ENCODE results near the gene HTT. TPM values are rescaled to one million over a fixed set of nuclear protein-coding genes. Genes with fewer than 3 reads are reported as not detected.

Gene HTT
- total and polyA plus RNA-seq, 2 of the 13 experiments (the other 11 are each of a cell fraction or from before 2014, with no cell fraction given) = 17.5 to 19.5 TPM

DNA sequence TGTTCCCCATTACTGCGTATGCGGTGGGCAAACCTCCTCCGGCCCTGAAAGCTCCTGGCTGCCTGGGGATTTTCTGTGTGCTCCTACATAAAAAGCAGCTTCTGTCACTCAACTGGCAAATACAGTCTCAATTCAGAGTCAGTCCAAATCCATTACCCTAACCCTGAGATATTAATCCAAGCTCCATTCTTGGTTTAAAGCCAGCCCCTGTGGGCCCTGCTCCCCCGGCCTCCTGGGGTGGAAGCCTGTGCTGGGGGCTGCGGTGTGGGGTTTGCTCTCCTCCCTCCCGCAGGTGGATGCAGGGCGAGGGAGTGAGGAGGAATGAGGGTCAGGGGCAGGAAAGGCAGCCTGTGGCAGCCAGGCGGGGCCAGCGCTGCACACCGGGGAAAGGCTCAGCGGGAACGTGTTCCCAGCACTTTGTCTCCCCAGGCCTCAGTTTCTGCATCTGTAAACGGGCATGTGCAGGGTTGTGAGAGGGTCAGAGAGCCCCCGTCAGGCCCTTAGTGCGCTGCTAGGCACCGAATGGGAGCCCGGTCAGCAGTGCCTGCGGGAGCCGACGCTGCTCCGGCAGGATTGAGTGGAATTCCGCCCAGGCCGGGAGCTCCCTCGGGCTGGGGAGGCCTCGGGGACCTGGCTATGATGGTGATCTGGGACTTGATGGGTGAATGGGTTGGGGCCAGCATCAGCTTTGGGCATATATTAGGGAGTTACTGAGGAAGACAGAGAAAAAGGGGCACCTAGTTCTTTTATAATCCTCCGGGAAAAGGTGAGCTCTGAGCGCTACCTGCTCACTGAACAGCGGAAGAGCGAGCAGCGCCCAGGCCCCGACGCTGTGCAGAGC is 212.1 kb downstream of the HTT start (continued):
- no peak for TF ChIP-seq ELF1 (CRISPR knock-in tag; IDR thresholded peaks at IDR 0.05)
- no peak for TF ChIP-seq ZNF678 (CRISPR knock-in tag; IDR thresholded peaks at IDR 0.05)
- no peak for TF ChIP-seq SMC3 (IDR thresholded peaks at IDR 0.05; ENCODE audit: low read length)
- no peak for TF ChIP-seq ZNF549 (CRISPR knock-in tag; IDR thresholded peaks at IDR 0.05)
- TF ChIP-seq ZNF441 (CRISPR knock-in tag; IDR thresholded peaks at IDR 0.05; ENCODE audit: borderline replicate concordance) = no peak
- no peak for TF ChIP-seq SNRNP70 (IDR thresholded peaks at IDR 0.05; ENCODE audit: low read depth, low read length)
- no peak for TF ChIP-seq MATR3 (CRISPR knock-in tag; IDR thresholded peaks at IDR 0.05)
- no peak for TF ChIP-seq ZKSCAN5 (CRISPR knock-in tag; IDR thresholded peaks at IDR 0.05)
- TF ChIP-seq SCMH1 (CRISPR knock-in tag; IDR thresholded peaks at IDR 0.05; ENCODE audit: borderline replicate concordance) = no peak
- no peak for TF ChIP-seq MTF1 (CRISPR knock-in tag; IDR thresholded peaks at IDR 0.05)
- no peak for TF ChIP-seq ZNF136 (CRISPR knock-in tag; IDR thresholded peaks at IDR 0.05; ENCODE audit: low read depth)
- TF ChIP-seq, protein P1, sequence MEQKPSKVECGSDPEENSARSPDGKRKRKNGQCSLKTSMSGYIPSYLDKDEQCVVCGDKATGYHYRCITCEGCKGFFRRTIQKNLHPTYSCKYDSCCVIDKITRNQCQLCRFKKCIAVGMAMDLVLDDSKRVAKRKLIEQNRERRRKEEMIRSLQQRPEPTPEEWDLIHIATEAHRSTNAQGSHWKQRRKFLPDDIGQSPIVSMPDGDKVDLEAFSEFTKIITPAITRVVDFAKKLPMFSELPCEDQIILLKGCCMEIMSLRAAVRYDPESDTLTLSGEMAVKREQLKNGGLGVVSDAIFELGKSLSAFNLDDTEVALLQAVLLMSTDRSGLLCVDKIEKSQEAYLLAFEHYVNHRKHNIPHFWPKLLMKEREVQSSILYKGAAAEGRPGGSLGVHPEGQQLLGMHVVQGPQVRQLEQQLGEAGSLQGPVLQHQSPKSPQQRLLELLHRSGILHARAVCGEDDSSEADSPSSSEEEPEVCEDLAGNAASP (CRISPR knock-in tag; IDR thresholded peaks at IDR 0.05; ENCODE audit: borderline replicate concordance) = no peak
- no peak for TF ChIP-seq FOXA3 (CRISPR knock-in tag; IDR thresholded peaks at IDR 0.05)
- no peak for TF ChIP-seq KDM5A (IDR thresholded peaks at IDR 0.05; ENCODE audit: borderline replicate concordance, low read length)
- no peak for TF ChIP-seq TBX3 (IDR thresholded peaks at IDR 0.05; ENCODE audit: borderline replicate concordance)
- TF ChIP-seq, protein P2, sequence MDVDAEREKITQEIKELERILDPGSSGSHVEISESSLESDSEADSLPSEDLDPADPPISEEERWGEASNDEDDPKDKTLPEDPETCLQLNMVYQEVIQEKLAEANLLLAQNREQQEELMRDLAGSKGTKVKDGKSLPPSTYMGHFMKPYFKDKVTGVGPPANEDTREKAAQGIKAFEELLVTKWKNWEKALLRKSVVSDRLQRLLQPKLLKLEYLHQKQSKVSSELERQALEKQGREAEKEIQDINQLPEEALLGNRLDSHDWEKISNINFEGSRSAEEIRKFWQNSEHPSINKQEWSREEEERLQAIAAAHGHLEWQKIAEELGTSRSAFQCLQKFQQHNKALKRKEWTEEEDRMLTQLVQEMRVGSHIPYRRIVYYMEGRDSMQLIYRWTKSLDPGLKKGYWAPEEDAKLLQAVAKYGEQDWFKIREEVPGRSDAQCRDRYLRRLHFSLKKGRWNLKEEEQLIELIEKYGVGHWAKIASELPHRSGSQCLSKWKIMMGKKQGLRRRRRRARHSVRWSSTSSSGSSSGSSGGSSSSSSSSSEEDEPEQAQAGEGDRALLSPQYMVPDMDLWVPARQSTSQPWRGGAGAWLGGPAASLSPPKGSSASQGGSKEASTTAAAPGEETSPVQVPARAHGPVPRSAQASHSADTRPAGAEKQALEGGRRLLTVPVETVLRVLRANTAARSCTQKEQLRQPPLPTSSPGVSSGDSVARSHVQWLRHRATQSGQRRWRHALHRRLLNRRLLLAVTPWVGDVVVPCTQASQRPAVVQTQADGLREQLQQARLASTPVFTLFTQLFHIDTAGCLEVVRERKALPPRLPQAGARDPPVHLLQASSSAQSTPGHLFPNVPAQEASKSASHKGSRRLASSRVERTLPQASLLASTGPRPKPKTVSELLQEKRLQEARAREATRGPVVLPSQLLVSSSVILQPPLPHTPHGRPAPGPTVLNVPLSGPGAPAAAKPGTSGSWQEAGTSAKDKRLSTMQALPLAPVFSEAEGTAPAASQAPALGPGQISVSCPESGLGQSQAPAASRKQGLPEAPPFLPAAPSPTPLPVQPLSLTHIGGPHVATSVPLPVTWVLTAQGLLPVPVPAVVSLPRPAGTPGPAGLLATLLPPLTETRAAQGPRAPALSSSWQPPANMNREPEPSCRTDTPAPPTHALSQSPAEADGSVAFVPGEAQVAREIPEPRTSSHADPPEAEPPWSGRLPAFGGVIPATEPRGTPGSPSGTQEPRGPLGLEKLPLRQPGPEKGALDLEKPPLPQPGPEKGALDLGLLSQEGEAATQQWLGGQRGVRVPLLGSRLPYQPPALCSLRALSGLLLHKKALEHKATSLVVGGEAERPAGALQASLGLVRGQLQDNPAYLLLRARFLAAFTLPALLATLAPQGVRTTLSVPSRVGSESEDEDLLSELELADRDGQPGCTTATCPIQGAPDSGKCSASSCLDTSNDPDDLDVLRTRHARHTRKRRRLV (CRISPR knock-in tag; IDR thresholded peaks at IDR 0.05) = 0 out of 2 replicates have a peak, but pooled peaks have one; percentile 34
- no peak for TF ChIP-seq RAD51 (IDR thresholded peaks at IDR 0.05; ENCODE audit: borderline replicate concordance)
- TF ChIP-seq, protein P3, sequence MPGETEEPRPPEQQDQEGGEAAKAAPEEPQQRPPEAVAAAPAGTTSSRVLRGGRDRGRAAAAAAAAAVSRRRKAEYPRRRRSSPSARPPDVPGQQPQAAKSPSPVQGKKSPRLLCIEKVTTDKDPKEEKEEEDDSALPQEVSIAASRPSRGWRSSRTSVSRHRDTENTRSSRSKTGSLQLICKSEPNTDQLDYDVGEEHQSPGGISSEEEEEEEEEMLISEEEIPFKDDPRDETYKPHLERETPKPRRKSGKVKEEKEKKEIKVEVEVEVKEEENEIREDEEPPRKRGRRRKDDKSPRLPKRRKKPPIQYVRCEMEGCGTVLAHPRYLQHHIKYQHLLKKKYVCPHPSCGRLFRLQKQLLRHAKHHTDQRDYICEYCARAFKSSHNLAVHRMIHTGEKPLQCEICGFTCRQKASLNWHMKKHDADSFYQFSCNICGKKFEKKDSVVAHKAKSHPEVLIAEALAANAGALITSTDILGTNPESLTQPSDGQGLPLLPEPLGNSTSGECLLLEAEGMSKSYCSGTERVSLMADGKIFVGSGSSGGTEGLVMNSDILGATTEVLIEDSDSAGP (CRISPR knock-in tag; IDR thresholded peaks at IDR 0.05; ENCODE audit: borderline replicate concordance) = peak; percentile 66; the same call in 1 of the 2 replicates
- no peak for TF ChIP-seq GPN1 (CRISPR knock-in tag; IDR thresholded peaks at IDR 0.05; ENCODE audit: borderline replicate concordance)
- TF ChIP-seq, protein P4, sequence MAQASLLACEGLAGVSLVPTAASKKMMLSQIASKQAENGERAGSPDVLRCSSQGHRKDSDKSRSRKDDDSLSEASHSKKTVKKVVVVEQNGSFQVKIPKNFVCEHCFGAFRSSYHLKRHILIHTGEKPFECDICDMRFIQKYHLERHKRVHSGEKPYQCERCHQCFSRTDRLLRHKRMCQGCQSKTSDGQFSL (CRISPR knock-in tag; IDR thresholded peaks at IDR 0.05) = no peak
- TF ChIP-seq ZNF75D (CRISPR knock-in tag; IDR thresholded peaks at IDR 0.05; ENCODE audit: borderline replicate concordance) = no peak
- peak; percentile 42; the same call in 1 of the 2 replicates for TF ChIP-seq HIVEP1 (CRISPR knock-in tag; IDR thresholded peaks at IDR 0.05)

Data from HepG2 (cell line).